Suprapubic skin (tissue), 4 donors: ENCODE data around the gene NDST4.

Experiments used
- CTCF ChIP-seq, 2 donors: fragments of 200-600 bp in 1 of 2; fragments of 450-650 bp in 1 of 2; sonication (generic) in 1 of 2; IDR thresholded peaks; one replicate each; pipeline ENCODE4 v1.5.1; 2016 to 2019; ENCODE audit warnings: antibody characterized with exemption in 2 of 2, mild to moderate bottlenecking in 1 of 2, moderate library complexity in 1 of 2
- EP300 ChIP-seq: sonication (generic); formaldehyde crosslinking; IDR thresholded peaks from one replicate; pipeline ENCODE4 v1.6.1; 2017; ENCODE audit warnings: antibody characterized with exemption
- POLR2A ChIP-seq, 2 donors: fragments of 450-650 bp; IDR thresholded peaks; one replicate each; pipeline ENCODE4 v1.6.1; 2017; ENCODE audit warnings: antibody characterized with exemption in 2 of 2, mild to moderate bottlenecking in 2 of 2, moderate library complexity in 2 of 2
- POLR2AphosphoS5 ChIP-seq, 3 donors: sonication (generic); formaldehyde crosslinking; IDR thresholded peaks; one replicate each; pipeline ENCODE4 v1.6.1; 2017; ENCODE audit warnings: antibody characterized with exemption in 3 of 3

GRCh38 chr4:115126491-115126890, 13.1 kb upstream of the NDST4 start:
- TF ChIP-seq POLR2AphosphoS5 (IDR thresholded peaks at IDR 0.05): no peak
- no peak for TF ChIP-seq CTCF (IDR thresholded peaks at IDR 0.05)
- TF ChIP-seq POLR2A (IDR thresholded peaks at IDR 0.05): no peak
- no peak for TF ChIP-seq EP300
